NAMALWA (cell line): ENCODE results near the gene IL37.

Experiments used
- DNase-seq: peaks from one replicate; pipeline ENCODE4 v3.0.0-alpha.2; 2015; ENCODE audit warnings: low spot score

Gene IL37

GRCh38 chr2:112960230-112960825 is 49.4 kb downstream of the IL37 start:
- no peak for DNase-seq

- DNase-seq: no peak
Observed at GRCh38 chr2:112962308-112963175, 51.6 kb downstream of the IL37 start.

- no peak for DNase-seq
Observed at GRCh38 chr2:112967023-112967422, 56.1 kb downstream of the IL37 start.
